VCaP (cell line): ENCODE results near the gene NHLH2.

ENCODE experiments used
- H3K27ac ChIP-seq: fragments of 450-650 bp; 2 replicates; pipeline ENCODE4 v1.5.1; 2017
- CTCF ChIP-seq: fragments of 450-650 bp; conservative IDR thresholded peaks from 2 replicates; pipeline ENCODE4 v1.5.1; 2017; ENCODE audit warnings: mild to moderate bottlenecking, moderate library complexity

NHLH2 gene

GRCh38 chr1:115791816-115792215 lies 49.1 kb downstream of the NHLH2 start:
- no peak overlapping the region for H3K27ac ChIP-seq
- no peak for TF ChIP-seq CTCF

DNA sequence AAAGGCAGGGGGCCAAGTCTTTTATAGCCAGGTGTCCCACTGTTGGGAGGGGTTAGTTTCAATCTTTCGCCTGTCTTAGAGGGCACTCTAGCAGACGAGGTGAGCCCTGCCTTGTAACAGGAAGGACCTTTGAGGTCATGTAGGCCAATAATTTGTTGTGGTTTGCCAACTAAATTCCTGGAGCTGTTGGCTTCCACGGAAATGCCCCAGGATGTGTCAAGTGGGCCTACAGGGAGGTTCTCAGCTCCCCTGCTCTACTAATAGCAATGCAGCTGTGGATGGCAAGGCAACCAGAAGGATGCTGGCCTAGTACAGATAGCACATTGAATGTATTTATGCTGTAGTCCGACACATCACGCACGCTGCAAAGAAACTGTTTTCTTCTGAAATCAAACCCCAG lies 50.1 kb downstream of the NHLH2 start:
- no peak for TF ChIP-seq CTCF
- H3K27ac ChIP-seq = no peak overlapping the region

- H3K27ac ChIP-seq = no peak overlapping the region
- TF ChIP-seq CTCF = no peak
These were observed 50.6 kb downstream of the NHLH2 start for GRCh38 chr1:115790356-115790755.
